CD14-positive monocyte (primary cell): ENCODE data around the gene KCNA10. TPM values are rescaled to one million over a fixed set of nuclear protein-coding genes. Genes with fewer than 3 reads are reported as not detected.

Source experiments
- DNase-seq, 3 donors: peaks; one replicate each; pipeline ENCODE4 v3.0.0-alpha.2; 2011 to 2022
- H2AFZ ChIP-seq: 2 replicates; pipeline ENCODE4 v1.6.0; 2012; ENCODE audit warnings: mild to moderate bottlenecking, low read depth, low read length, inconsistent platforms; ENCODE audit not compliant: insufficient read depth, poor library complexity, severe bottlenecking
- H3K27ac ChIP-seq, 2 donors: 1 replicate in 1 of 2; 2 replicates in 1 of 2; pipeline ENCODE4 v1.5.1; 2012 to 2013; ENCODE audit warnings: low read length in 2 of 2, control low read depth in 1 of 2, inconsistent platforms in 1 of 2, low read depth in 1 of 2, mild to moderate bottlenecking in 1 of 2
- H3K27me3 ChIP-seq, 2 donors: one replicate each; pipeline versions ENCODE4 v1.6.0 to v1.6.1; 2011 to 2013; ENCODE audit warnings: low read length in 2 of 2; ENCODE audit not compliant: control insufficient read depth in 2 of 2, insufficient read depth in 2 of 2
- H3K36me3 ChIP-seq, 2 donors: replicated peaks in 1 of 2; 1 replicate in 1 of 2; 2 replicates in 1 of 2; pipeline versions ENCODE4 v1.5.1 to v1.6.1; 2012 to 2013; ENCODE audit warnings: low read length in 2 of 2, control low read depth in 1 of 2, inconsistent platforms in 1 of 2, mild to moderate bottlenecking in 1 of 2; ENCODE audit not compliant: insufficient read depth in 2 of 2, control insufficient read depth in 1 of 2
- H3K4me1 ChIP-seq, 2 donors: 1 replicate in 1 of 2; 2 replicates in 1 of 2; pipeline versions ENCODE4 v1.5.1 to v1.6.1; 2012 to 2013; ENCODE audit warnings: low read length in 2 of 2, control low read depth in 1 of 2, inconsistent platforms in 1 of 2, mild to moderate bottlenecking in 1 of 2, moderate library complexity in 1 of 2; ENCODE audit not compliant: insufficient read depth in 2 of 2, control insufficient read depth in 1 of 2
- H3K4me2 ChIP-seq: replicated peaks from 2 replicates; pipeline ENCODE3; 2012; ENCODE audit warnings: low read length, moderate library complexity, mild to moderate bottlenecking; ENCODE audit not compliant: poor library complexity, severe bottlenecking; ENCODE audit errors: extremely low read depth
- H3K4me3 ChIP-seq, 3 experiments: fragments of 200-600 bp in 1 of 3; sonication (generic) in 1 of 3; replicated peaks in 1 of 3; 1 replicate in 2 of 3; 2 replicates in 1 of 3; pipeline ENCODE4 v1.5.1; 2011 to 2013; ENCODE audit warnings: low read length in 3 of 3, mild to moderate bottlenecking in 3 of 3, control low read depth in 2 of 3, low read depth in 2 of 3, inconsistent platforms in 1 of 3, moderate library complexity in 1 of 3
- H3K79me2 ChIP-seq: 2 replicates; pipeline ENCODE4 v1.6.0; 2012; ENCODE audit warnings: mild to moderate bottlenecking, control low read depth, inconsistent platforms, low read length, moderate library complexity; ENCODE audit not compliant: insufficient read depth
- H3K9ac ChIP-seq: 2 replicates; pipeline ENCODE4 v1.6.0; 2017; ENCODE audit warnings: low read length, mild to moderate bottlenecking; ENCODE audit not compliant: insufficient read depth, poor library complexity, severe bottlenecking
- H3K9me3 ChIP-seq, 2 donors: replicated peaks in 1 of 2; 1 replicate in 1 of 2; 2 replicates in 1 of 2; pipeline versions ENCODE4 v1.5.1 to v1.6.1; 2012 to 2013; ENCODE audit warnings: low read length in 2 of 2, control low read depth in 1 of 2; ENCODE audit not compliant: control insufficient read depth in 1 of 2, insufficient read depth in 1 of 2
- H4K20me1 ChIP-seq: 2 replicates; pipeline ENCODE4 v1.6.0; 2012; ENCODE audit warnings: mild to moderate bottlenecking, low read length, control low read depth, moderate library complexity; ENCODE audit not compliant: insufficient read depth
- H3K27ac Mint-ChIP-seq, 7 donors: one replicate each; pipeline ENCODE4 v1.8.0; 2020; ENCODE audit warnings: mild to moderate bottlenecking in 7 of 7, mixed read lengths in 7 of 7, moderate library complexity in 6 of 7, inconsistent platforms in 2 of 7
- H3K27me3 Mint-ChIP-seq, 3 donors: one replicate each; pipeline ENCODE4 v1.8.0; 2021 to 2022; ENCODE audit warnings: low read depth in 3 of 3, mild to moderate bottlenecking in 3 of 3, mixed read lengths in 3 of 3, moderate library complexity in 3 of 3, inconsistent platforms in 1 of 3
- H3K36me3 Mint-ChIP-seq, 2 donors: one replicate each; pipeline ENCODE4 v1.8.0; 2020; ENCODE audit warnings: mixed read lengths in 2 of 2, inconsistent platforms in 1 of 2, mild to moderate bottlenecking in 1 of 2
- H3K4me1 Mint-ChIP-seq: one replicate; pipeline ENCODE4 v1.8.0; 2020; ENCODE audit warnings: mild to moderate bottlenecking, mixed read lengths
- H3K4me3 Mint-ChIP-seq, 2 donors: one replicate each; pipeline ENCODE4 v1.8.0; 2020; ENCODE audit warnings: mild to moderate bottlenecking in 2 of 2, mixed read lengths in 2 of 2, moderate library complexity in 1 of 2
- H3K9me3 Mint-ChIP-seq, 7 donors: one replicate each; pipeline ENCODE4 v1.8.0; 2020 to 2022; ENCODE audit warnings: mixed read lengths in 7 of 7, mild to moderate bottlenecking in 6 of 7, moderate library complexity in 6 of 7, inconsistent platforms in 2 of 7
- WGBS: methylation state at CpG from one replicate; pipeline ENCODE4 v1.1.5; 2013; ENCODE audit warnings: missing lambda C conversion rate; ENCODE audit not compliant: insufficient coverage; 5-methylcytosine and 5-hydroxymethylcytosine counted together
- intact Hi-C, 2 donors: fragments of 100-400 bp; cut with micrococcal nuclease; formaldehyde crosslinking; loops; one replicate each; pipeline versions ENCODE4 v1.15.0 to v1.15.1; 2023
- polyA plus RNA-seq, 3 donors: library from polyadenylated mRNA; depleted of rRNA in 1 of 3; unstranded in 2 of 3; stranded (reverse) in 1 of 3; fragments of 300-500 nt in 2 of 3; fragments of >200 nt in 1 of 3; fragmentation: Illumina TruSeq in 2 of 3; gene quantifications; 1 replicate in 2 of 3; 2 replicates in 1 of 3; pipeline ENCODE4 v1.2.3, GENCODE V29; 2012 to 2021
- TF ChIP-seq, protein P1 (sequence below): fragments of 200-600 bp; IDR thresholded peaks from one replicate; pipeline ENCODE4 v1.8.0; 2022; ENCODE audit warnings: antibody characterized with exemption, mild to moderate bottlenecking

Gene KCNA10
- polyA plus RNA-seq, 3 donors, result not detected

GRCh38 chr1:110504226-110504625, 14.7 kb downstream of the KCNA10 start:
- H3K27me3 ChIP-seq, result no peaks in the 10 kb centered on the region
- Mint-ChIP-seq H3K36me3 (no peaks in the 10 kb centered on the region), H3K9me3 (no peaks in the 10 kb centered on the region), H3K4me1 (peaks cover 34% of the 10 kb centered on the region), H3K27me3 (peaks cover 0 to 3% (median 3%) of the 10 kb centered on the region in 3 donors), H3K27ac (no peak overlapping the region), H3K4me3 (no peak overlapping the region)
- H3K27ac ChIP-seq, result no peak overlapping the region
- no peak overlapping the region for H3K4me2 ChIP-seq
- H3K4me3 ChIP-seq, result no peak overlapping the region
- H3K9me3 ChIP-seq, result no peaks in the 10 kb centered on the region
- no peaks in the 10 kb centered on the region for H4K20me1 ChIP-seq
- no peak overlapping the region for H3K9ac ChIP-seq
- H2AFZ ChIP-seq, result no peak overlapping the region
- 86% methylated on average over 4 of the region's 7 CpGs for WGBS
- intact Hi-C loops, result no loop called here
- no peaks in the 10 kb centered on the region for H3K79me2 ChIP-seq
- TF ChIP-seq, protein P1, sequence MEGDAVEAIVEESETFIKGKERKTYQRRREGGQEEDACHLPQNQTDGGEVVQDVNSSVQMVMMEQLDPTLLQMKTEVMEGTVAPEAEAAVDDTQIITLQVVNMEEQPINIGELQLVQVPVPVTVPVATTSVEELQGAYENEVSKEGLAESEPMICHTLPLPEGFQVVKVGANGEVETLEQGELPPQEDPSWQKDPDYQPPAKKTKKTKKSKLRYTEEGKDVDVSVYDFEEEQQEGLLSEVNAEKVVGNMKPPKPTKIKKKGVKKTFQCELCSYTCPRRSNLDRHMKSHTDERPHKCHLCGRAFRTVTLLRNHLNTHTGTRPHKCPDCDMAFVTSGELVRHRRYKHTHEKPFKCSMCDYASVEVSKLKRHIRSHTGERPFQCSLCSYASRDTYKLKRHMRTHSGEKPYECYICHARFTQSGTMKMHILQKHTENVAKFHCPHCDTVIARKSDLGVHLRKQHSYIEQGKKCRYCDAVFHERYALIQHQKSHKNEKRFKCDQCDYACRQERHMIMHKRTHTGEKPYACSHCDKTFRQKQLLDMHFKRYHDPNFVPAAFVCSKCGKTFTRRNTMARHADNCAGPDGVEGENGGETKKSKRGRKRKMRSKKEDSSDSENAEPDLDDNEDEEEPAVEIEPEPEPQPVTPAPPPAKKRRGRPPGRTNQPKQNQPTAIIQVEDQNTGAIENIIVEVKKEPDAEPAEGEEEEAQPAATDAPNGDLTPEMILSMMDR, result no peak
- DNase-seq, result no peak
- peaks cover 31% of the 10 kb centered on the region in 2 donors for H3K4me1 ChIP-seq
- H3K36me3 ChIP-seq, result no peaks in the 10 kb centered on the region

- Mint-ChIP-seq H3K4me3 (no peak overlapping the region), H3K36me3 (no peaks in the 10 kb centered on the region), H3K9me3 (no peaks in the 10 kb centered on the region), H3K4me1 (peaks cover 33% of the 10 kb centered on the region), H3K27me3 (peaks cover 0 to 3% (median 3%) of the 10 kb centered on the region in 3 donors), H3K27ac (no peak overlapping the region)
- 100% methylated on average over 1 of the region's 5 CpGs for WGBS
- Histone ChIP-seq H3K27me3 (no peaks in the 10 kb centered on the region), H4K20me1 (no peaks in the 10 kb centered on the region), H3K36me3 (no peaks in the 10 kb centered on the region), H3K27ac (no peak overlapping the region), H3K9me3 (no peaks in the 10 kb centered on the region), H2AFZ (no peak overlapping the region), H3K4me1 (peaks cover 31% of the 10 kb centered on the region in 2 donors), H3K79me2 (no peaks in the 10 kb centered on the region), H3K4me3 (no peak overlapping the region), H3K9ac (no peak overlapping the region), H3K4me2 (no peak overlapping the region)
- intact Hi-C loops, result no loop called here
- TF ChIP-seq, protein P1, result no peak
- DNase-seq, result no peak
These were observed 15.5 kb downstream of the KCNA10 start for GRCh38 chr1:110503471-110503870.
